Measurements from ENCODE around the gene REEP6.
"Not testable (repeated sequence)": the region's sequence is repeated elsewhere in the genome, so short reads cannot be mapped to it uniquely, and the experiment has no call there.

Gene REEP6

DNA sequence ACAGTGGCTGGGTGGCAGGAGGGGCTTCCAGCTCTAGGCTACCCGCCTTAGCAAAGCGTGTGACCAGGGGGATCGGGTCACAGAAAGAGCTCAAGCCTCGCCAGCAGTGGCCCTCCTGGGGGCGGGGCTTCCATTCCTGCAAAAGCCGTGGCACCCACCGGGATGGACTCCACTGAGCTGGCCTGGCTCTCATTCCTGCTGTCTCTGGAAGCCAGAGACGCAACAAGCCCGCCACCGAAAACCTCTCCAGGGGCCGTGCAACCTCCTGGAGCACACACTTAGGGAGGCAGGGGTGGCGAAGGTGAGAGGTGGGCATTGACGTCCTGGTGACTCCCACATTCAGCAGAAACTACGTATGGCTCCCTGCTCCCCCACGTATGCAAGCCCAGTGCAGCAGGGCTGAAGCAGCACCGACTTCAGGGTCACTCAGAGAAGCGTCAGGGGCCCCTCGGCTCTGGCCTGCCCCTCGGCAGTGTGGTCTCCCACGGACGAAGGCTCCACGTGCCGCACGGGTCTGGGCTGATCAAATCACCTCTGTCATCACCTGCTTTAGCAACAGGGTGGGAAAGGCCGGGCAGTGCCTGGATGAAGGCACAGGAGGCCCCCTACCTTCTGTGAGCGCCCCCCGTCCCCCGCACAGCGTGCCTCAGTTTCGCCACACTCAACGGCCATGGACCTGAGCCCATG lies 15.1 kb upstream of the REEP6 start:
- DNase-seq (ENCODE audit: insufficient read length) = no peak
- FAIRE-seq = no peak
- no peak for TF ChIP-seq TAF1 (IDR thresholded peaks at IDR 0.05; ENCODE audit: borderline replicate concordance, low read depth, low read length)

GRCh38 chr19:1477056-1477455 lies 13.9 kb upstream of the REEP6 start:
- not testable (repeated sequence) for DNase-seq (ENCODE audit: insufficient read length); FAIRE-seq

- peak; percentile 99 for FAIRE-seq
- TF ChIP-seq POLR2AphosphoS5 (IDR thresholded peaks at IDR 0.05; ENCODE audit: low read depth, low read length) (peak; percentile 80), TAF1 (IDR thresholded peaks at IDR 0.05; ENCODE audit: borderline replicate concordance, low read depth, low read length) (peak; percentile 37; the same call in 1 of the 2 replicates), POLR2A (IDR thresholded peaks at IDR 0.05; ENCODE audit: low read depth, low read length) (peak; percentile 87; the same call in 1 of the 2 replicates)
These were observed 11.9 kb upstream of the REEP6 start, which contains the start of gene C19orf25 for GRCh38 chr19:1478934-1479707. Gene C19orf25, minus strand, starts transcription at chr19:1479215. Its CDS starts 312 bp downstream, at chr19:1478903.

GRCh38 chr19:1481224-1481892 lies 9.6 kb upstream of the REEP6 start:
- DNase-seq (ENCODE audit: insufficient read length) = no peak
- no peak for FAIRE-seq
- TF ChIP-seq POLR2AphosphoS5 (IDR thresholded peaks at IDR 0.05; ENCODE audit: low read depth, low read length) = no peak
- TF ChIP-seq POLR2A (IDR thresholded peaks at IDR 0.05; ENCODE audit: low read depth, low read length) = no peak
- TF ChIP-seq TAF1 (IDR thresholded peaks at IDR 0.05; ENCODE audit: borderline replicate concordance, low read depth, low read length) = no peak

More at GRCh38 chr19:1478934-1479707, 11.9 kb upstream of the REEP6 start, which contains the start of gene C19orf25:
- peak; percentile 99 for DNase-seq (ENCODE audit: insufficient read length)

DNA sequence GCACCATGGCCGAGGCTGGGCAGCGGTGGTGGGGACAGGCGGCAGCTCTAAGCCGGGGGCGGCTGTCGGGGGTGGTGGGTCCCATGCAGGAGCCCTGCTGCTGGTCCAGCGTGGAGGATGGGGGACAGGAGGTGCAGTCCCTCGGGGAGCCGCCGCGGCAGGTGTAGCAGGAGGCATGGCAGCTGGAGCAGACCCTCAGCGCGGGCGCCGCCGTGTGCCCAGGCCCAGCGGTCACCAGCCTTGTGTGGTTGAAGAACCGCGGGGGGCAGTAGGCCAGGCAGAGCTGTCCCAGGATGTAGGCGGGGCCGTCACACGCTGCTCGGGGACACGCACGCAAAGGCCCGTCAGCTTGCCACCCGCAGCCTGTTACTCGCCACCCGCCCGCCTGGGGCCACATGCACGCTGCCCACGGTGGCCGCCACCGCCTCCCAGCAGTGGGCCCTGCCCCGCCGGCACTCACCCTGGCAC lies 9.1 kb upstream of the REEP6 start:
- DNase-seq (ENCODE audit: insufficient read length) (no peak), FAIRE-seq (no peak)
- TF ChIP-seq POLR2AphosphoS5 (IDR thresholded peaks at IDR 0.05; ENCODE audit: low read depth, low read length) (no peak), POLR2A (IDR thresholded peaks at IDR 0.05; ENCODE audit: low read depth, low read length) (no peak), TAF1 (IDR thresholded peaks at IDR 0.05; ENCODE audit: borderline replicate concordance, low read depth, low read length) (no peak)

DNA sequence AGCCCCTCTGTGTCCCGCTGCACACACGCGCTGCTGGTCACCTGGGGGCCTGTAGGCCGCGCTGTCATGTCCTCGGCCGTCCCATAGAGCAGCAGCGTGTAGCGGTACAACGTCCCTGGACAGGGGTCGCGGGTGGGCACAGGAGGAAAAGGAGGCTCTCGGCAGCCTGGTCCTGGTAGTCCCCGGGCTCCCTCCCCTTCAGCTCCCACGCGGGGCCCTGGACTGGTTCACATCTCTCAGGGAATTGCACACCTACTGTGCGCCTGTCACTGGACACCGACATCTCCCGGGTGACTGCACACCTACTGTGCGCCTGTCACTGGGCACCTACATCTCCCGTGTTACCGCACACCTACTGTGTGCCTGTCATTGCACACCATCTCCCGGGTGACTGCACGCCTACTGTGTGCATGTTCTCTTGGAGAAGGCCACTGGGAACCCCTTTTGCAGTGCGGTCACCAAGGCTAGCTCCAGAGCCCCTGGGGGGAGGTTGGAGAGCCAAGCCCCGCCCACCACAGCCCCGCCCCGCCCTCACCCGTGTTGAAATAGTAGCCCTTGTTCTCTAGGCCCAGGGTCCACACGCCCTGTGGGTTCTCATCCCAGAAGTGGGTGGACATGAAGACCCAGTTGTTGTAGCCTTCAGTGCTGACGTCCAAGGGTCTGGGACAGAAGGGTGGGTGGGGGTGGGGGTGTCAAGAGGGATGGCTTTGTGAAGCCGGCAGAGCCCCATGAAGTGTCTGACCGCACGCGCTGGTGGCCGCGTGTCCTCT lies 8.4 kb upstream of the REEP6 start:
- TF ChIP-seq TAF1 (IDR thresholded peaks at IDR 0.05; ENCODE audit: borderline replicate concordance, low read depth, low read length) (no peak), POLR2A (IDR thresholded peaks at IDR 0.05; ENCODE audit: low read depth, low read length) (no peak), POLR2AphosphoS5 (IDR thresholded peaks at IDR 0.05; ENCODE audit: low read depth, low read length) (no peak)
- FAIRE-seq (no peak), DNase-seq (ENCODE audit: insufficient read length) (no peak)

DNA sequence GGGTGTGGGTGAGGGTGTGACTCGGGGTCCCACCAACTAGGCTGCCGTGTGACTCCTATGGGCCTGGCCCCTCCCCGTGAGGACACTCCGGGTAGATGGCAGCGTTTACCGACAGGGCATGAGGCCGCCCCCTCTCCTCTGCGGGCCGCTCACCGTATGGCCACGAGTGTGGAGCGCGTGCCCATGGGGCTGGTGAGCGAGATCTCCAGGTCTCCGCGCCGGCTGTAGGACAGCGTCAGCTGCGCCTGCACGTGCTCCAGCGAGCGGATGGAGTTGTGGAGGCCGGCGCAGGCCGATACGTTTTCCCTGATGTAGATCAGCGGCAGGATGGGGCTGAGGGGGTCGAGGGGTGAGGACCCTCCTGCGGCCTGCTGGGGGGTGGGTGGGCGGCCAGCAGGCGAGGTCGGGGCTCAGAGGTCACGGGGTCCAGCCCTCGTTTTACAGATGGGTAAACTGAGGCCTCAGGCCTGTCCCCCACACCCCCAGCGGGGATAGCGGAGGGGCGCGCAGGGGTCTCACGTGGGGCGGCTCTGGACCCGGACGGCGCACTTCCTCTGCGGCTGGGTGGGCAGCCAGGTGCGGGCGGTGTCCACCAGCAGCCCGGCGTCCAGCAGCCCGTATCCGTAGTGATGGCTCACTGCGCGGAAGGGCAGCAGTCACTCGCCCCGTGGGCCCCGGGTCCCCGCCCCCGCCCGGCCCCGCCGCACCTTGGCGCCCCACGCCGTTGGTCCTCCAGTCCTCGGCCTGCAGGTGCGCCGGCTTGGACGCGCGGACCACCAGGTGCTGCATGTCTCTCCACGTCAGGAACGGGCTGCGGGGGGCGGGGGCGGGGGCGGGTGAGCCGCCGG lies 7.6 kb upstream of the REEP6 start:
- no peak for TF ChIP-seq TAF1 (IDR thresholded peaks at IDR 0.05; ENCODE audit: borderline replicate concordance, low read depth, low read length)
- TF ChIP-seq POLR2AphosphoS5 (IDR thresholded peaks at IDR 0.05; ENCODE audit: low read depth, low read length) = no peak
- TF ChIP-seq POLR2A (IDR thresholded peaks at IDR 0.05; ENCODE audit: low read depth, low read length) = no peak
- FAIRE-seq (no peak), DNase-seq (ENCODE audit: insufficient read length) (no peak)

DNA sequence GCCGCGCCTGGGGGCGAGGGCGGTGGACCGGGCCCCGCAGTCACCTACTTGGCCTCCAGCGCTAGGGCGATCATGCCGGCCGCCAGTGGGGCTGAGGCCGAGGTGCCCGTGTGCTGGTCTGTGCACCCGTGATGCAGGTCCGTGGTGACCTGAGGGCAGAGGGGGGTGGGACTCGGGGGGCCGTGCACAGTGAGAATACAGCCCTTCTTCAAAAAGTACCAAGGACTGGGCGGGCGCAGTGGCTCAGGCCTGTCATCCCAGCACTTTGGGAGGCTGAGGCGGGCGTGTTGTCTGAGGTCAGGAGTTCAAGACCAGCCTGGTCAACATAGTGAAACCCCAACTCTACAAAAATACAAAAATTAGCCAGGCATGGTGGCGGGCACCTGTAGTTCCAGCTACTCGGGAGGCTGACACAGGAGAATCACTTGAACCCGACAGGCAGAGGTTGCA lies 7.0 kb upstream of the REEP6 start:
- DNase-seq (ENCODE audit: insufficient read length) (no peak), FAIRE-seq (no peak)
- TF ChIP-seq POLR2A (IDR thresholded peaks at IDR 0.05; ENCODE audit: low read depth, low read length) = no peak

DNA sequence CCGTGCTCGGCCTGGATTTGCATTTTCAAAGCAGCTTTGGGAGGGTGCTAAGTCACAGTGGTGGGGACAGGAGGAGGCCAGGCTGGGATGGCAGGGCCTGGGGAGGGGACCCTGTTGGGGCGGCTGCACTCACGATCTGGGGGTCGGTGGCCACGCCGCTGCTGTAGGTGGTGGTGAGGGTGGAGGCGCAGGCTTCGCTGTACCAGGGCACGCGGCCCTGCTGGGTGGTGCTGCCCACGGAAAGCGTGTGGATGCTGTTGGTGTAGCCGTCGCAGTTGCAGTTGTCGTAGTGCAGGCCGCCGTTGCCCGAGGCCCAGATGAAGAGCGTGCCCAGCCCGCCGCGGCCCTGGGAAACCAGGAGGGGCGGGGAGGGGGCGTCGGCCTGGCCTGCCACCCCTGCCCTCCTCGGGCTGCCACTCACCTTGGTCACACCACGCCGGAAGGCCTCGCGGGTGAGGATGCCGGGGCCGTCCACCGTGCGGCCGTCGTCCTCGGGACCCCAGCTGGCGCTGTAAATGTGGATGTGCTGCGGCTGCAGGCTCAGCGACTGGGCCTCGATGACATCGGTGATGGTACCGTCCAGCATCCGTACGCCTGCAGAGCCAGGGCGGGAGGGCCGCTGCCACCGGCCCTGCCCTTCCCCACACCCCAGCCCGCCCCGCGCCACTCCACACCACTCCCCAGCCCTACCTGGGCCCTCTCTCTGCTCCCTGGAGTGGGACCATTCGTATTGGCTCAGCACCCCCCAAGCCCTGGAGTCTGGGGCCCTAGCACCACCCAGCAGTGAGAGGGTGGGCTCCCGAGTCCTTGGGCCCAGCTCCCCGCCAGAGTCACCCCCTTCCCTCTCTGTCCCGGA lies 4.0 kb upstream of the REEP6 start:
- TF ChIP-seq POLR2A (IDR thresholded peaks at IDR 0.05; ENCODE audit: low read depth, low read length) (no peak), TAF1 (IDR thresholded peaks at IDR 0.05; ENCODE audit: borderline replicate concordance, low read depth, low read length) (no peak), POLR2AphosphoS5 (IDR thresholded peaks at IDR 0.05; ENCODE audit: low read depth, low read length) (no peak)
- no peak for DNase-seq (ENCODE audit: insufficient read length)
- no peak for FAIRE-seq

Data from GM12892 (cell line).